Neural progenitor cell (in vitro differentiated cells): ENCODE measurements around the gene CHDH. TPM values are rescaled to one million over a fixed set of nuclear protein-coding genes. Genes with fewer than 3 reads are reported as not detected.

Experiments
- DNase-seq: peaks from one replicate; pipeline ENCODE4 v3.0.0-alpha.2; 2016; ENCODE audit warnings: low spot score
- H2AFZ ChIP-seq: fragments of 200-600 bp; sonication (generic); replicated peaks from 2 replicates; pipeline ENCODE4 v1.6.1; 2016; ENCODE audit warnings: antibody characterized with exemption
- H3F3A ChIP-seq: fragments of 200-600 bp; sonication (generic); 2 replicates; pipeline ENCODE4 v1.6.1; 2016; ENCODE audit warnings: antibody characterized with exemption, low read depth
- H3K27ac ChIP-seq: fragments of 200-600 bp; sonication (generic); 2 replicates; pipeline ENCODE4 v1.5.1; 2016; ENCODE audit warnings: mild to moderate bottlenecking
- H3K27me3 ChIP-seq: fragments of 200-600 bp; sonication (generic); 2 replicates; pipeline ENCODE4 v1.6.1; 2016; ENCODE audit warnings: mild to moderate bottlenecking, moderate library complexity
- H3K36me3 ChIP-seq: fragments of 200-600 bp; sonication (generic); 2 replicates; pipeline ENCODE4 v1.5.1; 2016
- H3K4me1 ChIP-seq: fragments of 200-600 bp; sonication (generic); 2 replicates; pipeline ENCODE4 v1.6.1; 2016; ENCODE audit warnings: mixed run types
- H3K4me2 ChIP-seq: fragments of 200-600 bp; sonication (generic); 2 replicates; pipeline ENCODE4 v1.6.1; 2016
- H3K4me3 ChIP-seq: fragments of 200-600 bp; sonication (generic); 2 replicates; pipeline ENCODE4 v1.5.1; 2016
- H3K79me2 ChIP-seq: fragments of 200-600 bp; sonication (generic); 2 replicates; pipeline ENCODE4 v1.6.1; 2016; ENCODE audit warnings: low read depth
- H3K9ac ChIP-seq: fragments of 200-600 bp; sonication (generic); 2 replicates; pipeline ENCODE4 v1.6.1; 2016
- H3K9me3 ChIP-seq: fragments of 200-600 bp; sonication (generic); 2 replicates; pipeline ENCODE4 v1.5.1; 2016; ENCODE audit warnings: low read depth
- H4K20me1 ChIP-seq: fragments of 200-600 bp; sonication (generic); 2 replicates; pipeline ENCODE4 v1.6.1; 2016; ENCODE audit warnings: low read depth
- H3K27ac Mint-ChIP-seq: 3 replicates; pipeline ENCODE4 v1.8.0; 2021; ENCODE audit warnings: mixed read lengths
- H3K27me3 Mint-ChIP-seq: 2 replicates; pipeline ENCODE4 v1.8.0; 2022; ENCODE audit warnings: low read depth, mild to moderate bottlenecking, inconsistent platforms, moderate library complexity, mixed read lengths; ENCODE audit not compliant: insufficient read depth
- H3K36me3 Mint-ChIP-seq: 3 replicates; pipeline ENCODE4 v1.8.0; 2021; ENCODE audit warnings: mixed read lengths
- H3K4me1 Mint-ChIP-seq: 3 replicates; pipeline ENCODE4 v1.8.0; 2021; ENCODE audit warnings: mixed read lengths
- H3K4me3 Mint-ChIP-seq: 3 replicates; pipeline ENCODE4 v1.8.0; 2021; ENCODE audit warnings: mild to moderate bottlenecking, moderate library complexity, mixed read lengths
- H3K9me3 Mint-ChIP-seq: 3 replicates; pipeline ENCODE4 v1.8.0; 2020; ENCODE audit warnings: mixed read lengths
- EZH2 ChIP-seq: fragments of 200-600 bp; sonication (generic); IDR thresholded peaks from 2 replicates; pipeline ENCODE4 v1.6.1; 2017; ENCODE audit warnings: antibody characterized with exemption, mild to moderate bottlenecking, moderate library complexity
- EZH2phosphoT487 ChIP-seq: fragments of 200-600 bp; sonication (generic); IDR thresholded peaks from 2 replicates; pipeline ENCODE4 v1.6.1; 2017; ENCODE audit warnings: antibody characterized with exemption
- total RNA-seq: library from RNA; depleted of rRNA; stranded (reverse); fragments of >200 nt; gene quantifications from 2 replicates; pipeline ENCODE4 v1.2.3, GENCODE V29; 2015; ENCODE audit warnings: low replicate concordance
- TF ChIP-seq, protein P1 (sequence below): fragments of 200-600 bp; sonication (generic); IDR thresholded peaks from 2 replicates; pipeline ENCODE4 v1.5.1; 2017; ENCODE audit warnings: antibody characterized with exemption, mild to moderate bottlenecking

CHDH gene
- total RNA-seq, 1 donor from 2014 or later = 1.5 TPM

DNA sequence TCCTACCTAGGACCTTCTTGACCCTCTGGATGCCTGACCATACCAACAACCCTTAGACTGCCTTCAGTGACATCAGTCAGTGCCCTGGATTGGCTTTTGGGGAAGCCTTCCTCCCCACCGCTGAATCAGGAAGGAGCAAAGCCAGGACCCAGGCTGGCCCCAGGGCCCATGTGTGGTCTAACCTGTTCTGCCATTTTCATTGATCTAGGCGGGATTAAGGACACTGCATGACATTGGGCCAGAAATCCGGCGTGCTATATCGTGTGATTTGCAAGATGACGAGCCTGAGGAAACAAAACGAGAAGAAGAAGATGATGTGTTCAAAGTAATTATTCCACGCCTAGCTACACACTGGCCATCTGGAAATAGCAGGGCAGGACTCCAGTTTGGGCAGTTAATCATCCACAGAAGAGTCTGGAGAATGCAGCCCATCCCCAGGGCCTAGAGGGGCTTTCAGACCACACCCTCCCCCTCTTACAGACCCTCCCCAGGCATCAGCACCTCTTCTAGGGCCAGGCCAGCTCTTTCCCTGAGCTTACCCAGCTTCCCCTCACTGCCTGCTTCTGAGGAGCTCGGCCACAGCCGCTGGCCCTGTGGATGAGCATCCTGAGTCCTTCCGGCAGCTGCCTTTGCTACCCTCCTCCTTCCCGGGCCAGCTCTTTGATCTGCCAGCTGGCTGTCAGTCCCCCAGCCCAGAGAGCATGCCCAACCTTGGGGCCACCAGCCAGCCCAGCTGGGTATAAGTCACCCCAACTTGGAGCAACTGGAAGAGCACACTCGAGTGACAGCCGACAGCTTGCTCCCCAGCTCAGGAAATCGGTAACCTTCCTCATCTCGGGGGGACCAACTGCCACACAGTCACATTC is 45.9 kb downstream of the CHDH start:
- H3K9me3 Mint-ChIP-seq = no peaks in the 10 kb centered on the region
- DNase-seq = no peak
- peaks cover 23% of the 10 kb centered on the region for H3K4me1 Mint-ChIP-seq
- no peak overlapping the region for H3K27ac Mint-ChIP-seq
- no peak for TF ChIP-seq EZH2
- no peak for TF ChIP-seq EZH2phosphoT487
- TF ChIP-seq, protein P1, sequence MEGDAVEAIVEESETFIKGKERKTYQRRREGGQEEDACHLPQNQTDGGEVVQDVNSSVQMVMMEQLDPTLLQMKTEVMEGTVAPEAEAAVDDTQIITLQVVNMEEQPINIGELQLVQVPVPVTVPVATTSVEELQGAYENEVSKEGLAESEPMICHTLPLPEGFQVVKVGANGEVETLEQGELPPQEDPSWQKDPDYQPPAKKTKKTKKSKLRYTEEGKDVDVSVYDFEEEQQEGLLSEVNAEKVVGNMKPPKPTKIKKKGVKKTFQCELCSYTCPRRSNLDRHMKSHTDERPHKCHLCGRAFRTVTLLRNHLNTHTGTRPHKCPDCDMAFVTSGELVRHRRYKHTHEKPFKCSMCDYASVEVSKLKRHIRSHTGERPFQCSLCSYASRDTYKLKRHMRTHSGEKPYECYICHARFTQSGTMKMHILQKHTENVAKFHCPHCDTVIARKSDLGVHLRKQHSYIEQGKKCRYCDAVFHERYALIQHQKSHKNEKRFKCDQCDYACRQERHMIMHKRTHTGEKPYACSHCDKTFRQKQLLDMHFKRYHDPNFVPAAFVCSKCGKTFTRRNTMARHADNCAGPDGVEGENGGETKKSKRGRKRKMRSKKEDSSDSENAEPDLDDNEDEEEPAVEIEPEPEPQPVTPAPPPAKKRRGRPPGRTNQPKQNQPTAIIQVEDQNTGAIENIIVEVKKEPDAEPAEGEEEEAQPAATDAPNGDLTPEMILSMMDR = no peak
- Histone ChIP-seq H4K20me1 (no peaks in the 10 kb centered on the region), H2AFZ (no peak overlapping the region), H3K4me2 (no peak overlapping the region), H3K4me3 (no peak overlapping the region), H3K9me3 (no peaks in the 10 kb centered on the region), H3F3A (no peaks in the 10 kb centered on the region), H3K27ac (no peak overlapping the region), H3K9ac (no peak overlapping the region), H3K79me2 (no peaks in the 10 kb centered on the region), H3K27me3 (no peaks in the 10 kb centered on the region), H3K4me1 (no peaks in the 10 kb centered on the region), H3K36me3 (no peaks in the 10 kb centered on the region)
- no peaks in the 10 kb centered on the region for H3K36me3 Mint-ChIP-seq
- no peaks in the 10 kb centered on the region for H3K27me3 Mint-ChIP-seq
- H3K4me3 Mint-ChIP-seq = no peak overlapping the region

DNA sequence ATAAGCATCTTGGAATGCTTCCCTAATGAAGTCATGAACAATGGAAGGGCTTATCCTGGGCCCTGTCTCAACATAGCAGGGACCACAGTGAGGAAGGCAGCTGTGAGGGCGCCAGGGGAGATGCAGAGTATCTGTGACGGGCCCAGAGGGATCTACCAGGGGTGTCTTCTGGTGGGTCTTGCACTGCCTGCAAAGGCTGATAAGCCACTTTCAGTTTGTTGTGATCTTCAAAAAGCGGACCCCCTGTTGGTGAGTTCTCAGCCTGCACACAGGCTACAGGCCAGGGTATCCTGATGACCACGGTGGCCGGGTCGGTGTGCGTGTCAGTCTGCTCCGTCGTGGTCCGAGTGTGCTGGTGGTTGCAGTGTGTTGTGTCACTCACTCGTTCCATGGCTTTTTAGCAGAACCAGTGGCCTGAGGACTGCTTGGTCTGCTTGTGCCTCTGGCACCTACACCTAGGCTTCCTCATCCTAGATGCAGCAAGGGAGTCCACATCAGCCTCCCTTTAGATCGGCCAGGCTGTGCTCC is 46.8 kb downstream of the CHDH start:
- no peaks in the 10 kb centered on the region for H3K36me3 ChIP-seq
- TF ChIP-seq, protein P1 = no peak
- H3K9ac ChIP-seq = no peak overlapping the region
- H2AFZ ChIP-seq = no peak overlapping the region
- Mint-ChIP-seq H3K36me3 (no peaks in the 10 kb centered on the region), H3K27me3 (no peaks in the 10 kb centered on the region), H3K9me3 (no peaks in the 10 kb centered on the region), H3K4me3 (no peak overlapping the region), H3K27ac (no peak overlapping the region), H3K4me1 (peaks cover 16% of the 10 kb centered on the region)
- no peak for DNase-seq
- no peaks in the 10 kb centered on the region for H4K20me1 ChIP-seq
- H3K4me3 ChIP-seq = no peak overlapping the region
- H3K4me2 ChIP-seq = no peak overlapping the region
- no peaks in the 10 kb centered on the region for H3K9me3 ChIP-seq
- no peak overlapping the region for H3K27ac ChIP-seq
- no peaks in the 10 kb centered on the region for H3K27me3 ChIP-seq
- H3F3A ChIP-seq = no peaks in the 10 kb centered on the region
- H3K79me2 ChIP-seq = no peaks in the 10 kb centered on the region
- H3K4me1 ChIP-seq = no peaks in the 10 kb centered on the region

DNA sequence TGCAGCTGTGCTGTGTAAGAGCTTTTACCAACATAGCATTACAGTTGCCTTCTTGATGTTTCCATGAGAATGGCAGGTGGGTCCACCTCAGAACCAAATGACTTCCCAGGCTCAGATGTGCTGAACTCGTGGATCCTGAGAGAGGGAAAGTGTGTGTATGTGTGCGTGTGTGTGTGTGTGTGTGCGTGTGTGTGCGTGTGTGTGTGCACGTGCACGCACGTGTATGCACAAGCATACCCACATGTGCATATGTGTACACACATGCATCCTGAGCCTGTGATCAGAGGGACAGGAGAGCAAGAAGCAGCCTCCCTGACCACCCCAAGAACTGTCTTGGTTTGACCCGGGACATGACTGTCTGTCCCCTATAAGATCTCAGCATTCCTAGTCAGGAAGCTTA is 48.1 kb downstream of the CHDH start:
- Mint-ChIP-seq H3K27me3 (no peaks in the 10 kb centered on the region), H3K4me3 (no peak overlapping the region)
- DNase-seq = no peak

More for the DNA sequence above, 48.1 kb downstream of the CHDH start:
- no peak overlapping the region for H3K4me2 ChIP-seq
- no peak overlapping the region for H3K27ac Mint-ChIP-seq
- no peak overlapping the region for H3K4me3 ChIP-seq
- TF ChIP-seq EZH2 (no peak), EZH2phosphoT487 (no peak)
- TF ChIP-seq, protein P1 = no peak
- no peaks in the 10 kb centered on the region for H4K20me1 ChIP-seq
- no peaks in the 10 kb centered on the region for H3K9me3 ChIP-seq
- H3K27me3 ChIP-seq = no peaks in the 10 kb centered on the region
- H3K4me1 Mint-ChIP-seq = peaks cover 8% of the 10 kb centered on the region
- H3F3A ChIP-seq = no peaks in the 10 kb centered on the region
- H3K79me2 ChIP-seq = no peaks in the 10 kb centered on the region
- H3K36me3 Mint-ChIP-seq = no peaks in the 10 kb centered on the region
- H3K9me3 Mint-ChIP-seq = no peaks in the 10 kb centered on the region
- H2AFZ ChIP-seq = no peak overlapping the region
- H3K27ac ChIP-seq = no peak overlapping the region
- no peak overlapping the region for H3K9ac ChIP-seq
- H3K36me3 ChIP-seq = no peaks in the 10 kb centered on the region
- H3K4me1 ChIP-seq = no peaks in the 10 kb centered on the region
